GM21529 (cell line): Measurements from ENCODE around the gene PIGK.

Experiments
- ATAC-seq: cut with Tn5 transposase; IDR thresholded peaks from one replicate; pipeline ENCODE4 v1.9.1; 2021; ENCODE audit not compliant: unreplicated experiment

The PIGK gene

GRCh38 chr1:77103486-77103885 is 115.7 kb downstream of the PIGK start:
- ATAC-seq: no peak

- no peak for ATAC-seq
These were observed 118.4 kb downstream of the PIGK start for GRCh38 chr1:77100875-77101274.

GRCh38 chr1:77096496-77097255 is 122.6 kb downstream of the PIGK start:
- ATAC-seq: no peak

GRCh38 chr1:77095236-77095635 is 124.0 kb downstream of the PIGK start:
- no peak for ATAC-seq

- no peak for ATAC-seq
These were observed 129.5 kb downstream of the PIGK start for GRCh38 chr1:77089756-77090155.

- no peak for ATAC-seq
These were observed 134.1 kb downstream of the PIGK start for GRCh38 chr1:77085109-77085508.

- no peak for ATAC-seq
These were observed 134.8 kb downstream of the PIGK start for GRCh38 chr1:77084457-77084856.

GRCh38 chr1:77081834-77082233 is 137.4 kb downstream of the PIGK start:
- no peak for ATAC-seq

- ATAC-seq: no peak
These were observed 142.5 kb downstream of the PIGK start for GRCh38 chr1:77076759-77077158.

- ATAC-seq: no peak
These were observed 151.2 kb downstream of the PIGK start for GRCh38 chr1:77068013-77068412.

GRCh38 chr1:77065693-77066342 is 153.4 kb downstream of the PIGK start:
- ATAC-seq: no peak

GRCh38 chr1:77064246-77064645 is 155.0 kb downstream of the PIGK start:
- ATAC-seq: no peak

- no peak for ATAC-seq
These were observed 156.1 kb downstream of the PIGK start for GRCh38 chr1:77063118-77063517.

GRCh38 chr1:77061162-77061561 is 158.1 kb downstream of the PIGK start:
- no peak for ATAC-seq

GRCh38 chr1:77060000-77060399 is 159.2 kb downstream of the PIGK start:
- ATAC-seq: no peak

- no peak for ATAC-seq
These were observed 161.1 kb downstream of the PIGK start for GRCh38 chr1:77057994-77058585.

GRCh38 chr1:77056525-77056924 is 162.7 kb downstream of the PIGK start:
- ATAC-seq: no peak

GRCh38 chr1:77051425-77051824 is 167.8 kb downstream of the PIGK start:
- ATAC-seq: no peak

GRCh38 chr1:77048615-77049005 is 170.6 kb downstream of the PIGK start:
- ATAC-seq: no peak

- no peak for ATAC-seq
These were observed 171.1 kb downstream of the PIGK start for GRCh38 chr1:77047978-77048614.

- no peak for ATAC-seq
These were observed 171.7 kb downstream of the PIGK start for GRCh38 chr1:77047575-77047974.
